Measurements from ENCODE around the gene MBNL1.

DNA sequence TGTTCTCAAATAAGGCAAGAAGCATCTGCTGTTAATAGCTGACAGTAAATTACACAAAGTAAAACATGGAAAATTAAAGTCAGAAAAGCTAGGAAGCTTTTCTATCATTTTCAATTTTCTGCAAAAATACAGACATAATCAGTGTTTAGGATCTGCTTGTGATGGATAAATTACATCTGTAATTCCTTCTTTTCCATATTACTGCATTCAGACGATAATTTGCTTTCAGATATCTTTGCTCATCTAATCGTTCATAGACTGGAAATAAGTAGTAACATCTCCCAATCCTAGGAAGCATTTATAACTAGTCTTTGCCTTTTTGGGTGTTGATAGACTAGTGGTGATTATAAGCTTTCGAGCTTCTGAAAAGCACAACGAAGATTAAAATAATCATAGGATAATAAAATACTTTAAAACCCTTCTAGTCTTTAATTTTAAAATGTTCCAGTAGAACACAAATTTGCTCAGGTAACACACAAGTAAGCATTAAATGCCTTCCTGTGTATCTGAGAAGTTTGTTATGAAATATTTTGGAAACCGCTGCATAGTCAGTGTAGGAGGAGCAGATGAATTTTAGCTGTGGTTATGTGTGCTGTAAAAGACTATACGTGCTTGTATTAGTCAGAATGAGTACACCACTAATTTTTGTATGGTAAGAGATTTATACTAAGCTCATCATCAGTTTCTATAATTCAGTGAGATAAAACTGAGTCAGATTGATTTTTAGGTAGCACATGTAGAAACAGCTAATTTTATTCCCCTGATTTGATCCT is 41.0 kb downstream of the MBNL1 start:
- TF ChIP-seq, protein P1, sequence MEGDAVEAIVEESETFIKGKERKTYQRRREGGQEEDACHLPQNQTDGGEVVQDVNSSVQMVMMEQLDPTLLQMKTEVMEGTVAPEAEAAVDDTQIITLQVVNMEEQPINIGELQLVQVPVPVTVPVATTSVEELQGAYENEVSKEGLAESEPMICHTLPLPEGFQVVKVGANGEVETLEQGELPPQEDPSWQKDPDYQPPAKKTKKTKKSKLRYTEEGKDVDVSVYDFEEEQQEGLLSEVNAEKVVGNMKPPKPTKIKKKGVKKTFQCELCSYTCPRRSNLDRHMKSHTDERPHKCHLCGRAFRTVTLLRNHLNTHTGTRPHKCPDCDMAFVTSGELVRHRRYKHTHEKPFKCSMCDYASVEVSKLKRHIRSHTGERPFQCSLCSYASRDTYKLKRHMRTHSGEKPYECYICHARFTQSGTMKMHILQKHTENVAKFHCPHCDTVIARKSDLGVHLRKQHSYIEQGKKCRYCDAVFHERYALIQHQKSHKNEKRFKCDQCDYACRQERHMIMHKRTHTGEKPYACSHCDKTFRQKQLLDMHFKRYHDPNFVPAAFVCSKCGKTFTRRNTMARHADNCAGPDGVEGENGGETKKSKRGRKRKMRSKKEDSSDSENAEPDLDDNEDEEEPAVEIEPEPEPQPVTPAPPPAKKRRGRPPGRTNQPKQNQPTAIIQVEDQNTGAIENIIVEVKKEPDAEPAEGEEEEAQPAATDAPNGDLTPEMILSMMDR (IDR thresholded peaks at IDR 0.05), result no peak
- no peak for TF ChIP-seq POLR2A (IDR thresholded peaks at IDR 0.05)

Data from testis (tissue), 2 donors.